ENCODE data around the gene ZNF492. TPM values are rescaled to one million over a fixed set of nuclear protein-coding genes. Genes with fewer than 3 reads are reported as not detected.
"Not testable (repeated sequence)": the region's sequence is repeated elsewhere in the genome, so short reads cannot be mapped to it uniquely, and the experiment has no call there.

The ZNF492 gene
- total RNA-seq, 6 experiments from 2014 or later: 0.07 TPM; not detected in 5

DNA sequence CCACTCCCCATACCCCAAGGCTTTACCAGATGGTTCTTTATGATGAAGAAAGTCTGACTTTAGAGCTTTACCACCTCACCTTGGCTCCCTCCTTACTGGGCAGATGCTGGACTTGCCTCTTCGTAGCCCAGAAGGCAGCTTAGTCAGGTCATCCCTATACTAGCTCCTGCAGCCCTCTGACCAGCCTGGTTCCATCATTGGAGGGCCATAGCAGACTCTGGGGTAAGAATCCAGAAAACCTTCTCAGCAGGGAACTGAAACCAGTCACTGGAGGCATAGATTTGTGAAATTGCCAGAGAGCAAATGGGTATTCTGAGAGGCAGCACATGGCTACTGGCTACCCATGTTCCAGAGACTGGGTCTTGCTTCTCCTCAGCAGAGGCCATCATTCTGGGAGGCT is 21.8 kb upstream of the ZNF492 start:
- no peak for TF ChIP-seq CTCF (IDR thresholded peaks at IDR 0.05)
- H3K27ac Mint-ChIP-seq: no peak overlapping the region
- no peaks in the 10 kb centered on the region for H3K4me1 Mint-ChIP-seq (ENCODE audit: low read depth)
- H3K9me3 Mint-ChIP-seq: peaks cover 78% of the 10 kb centered on the region
- DNase-seq: no peak
- H3K4me3 Mint-ChIP-seq: no peak overlapping the region
- no peaks in the 10 kb centered on the region; the same call in 1 of the 2 replicates for H3K27me3 Mint-ChIP-seq (ENCODE audit: insufficient read depth)
- no peaks in the 10 kb centered on the region for H3K36me3 Mint-ChIP-seq (ENCODE audit: low read depth)

GRCh38 chr19:22616659-22617058 is 17.5 kb upstream of the ZNF492 start:
- no peak for TF ChIP-seq CTCF (IDR thresholded peaks at IDR 0.05)
- Mint-ChIP-seq H3K4me3 (no peak overlapping the region), H3K4me1 (ENCODE audit: low read depth) (no peaks in the 10 kb centered on the region), H3K9me3 (peaks cover 68% of the 10 kb centered on the region), H3K27me3 (ENCODE audit: insufficient read depth) (peaks cover 2% of the 10 kb centered on the region), H3K36me3 (ENCODE audit: low read depth) (no peaks in the 10 kb centered on the region), H3K27ac (no peak overlapping the region)
- no peak for DNase-seq

GRCh38 chr19:22617181-22617580 is 16.9 kb upstream of the ZNF492 start:
- H3K27ac Mint-ChIP-seq; H3K36me3 Mint-ChIP-seq (ENCODE audit: low read depth); DNase-seq; H3K27me3 Mint-ChIP-seq (ENCODE audit: insufficient read depth); H3K4me1 Mint-ChIP-seq (ENCODE audit: low read depth); H3K4me3 Mint-ChIP-seq: not testable (repeated sequence)
- peaks cover 68% of the 10 kb centered on the region for H3K9me3 Mint-ChIP-seq

GRCh38 chr19:22617614-22618320 is 16.4 kb upstream of the ZNF492 start:
- Mint-ChIP-seq H3K27me3 (ENCODE audit: insufficient read depth) (peaks cover 2% of the 10 kb centered on the region; the same call in 1 of the 2 replicates), H3K27ac (no peak overlapping the region)
- DNase-seq: no peak

GRCh38 chr19:22619371-22619770 is 14.8 kb upstream of the ZNF492 start:
- no peaks in the 10 kb centered on the region for H3K4me1 Mint-ChIP-seq (ENCODE audit: low read depth)
- no peak for DNase-seq
- no peak for TF ChIP-seq CTCF (IDR thresholded peaks at IDR 0.05)
- H3K4me3 Mint-ChIP-seq: no peak overlapping the region
- no peak overlapping the region for H3K27ac Mint-ChIP-seq
- H3K9me3 Mint-ChIP-seq: peaks cover 62% of the 10 kb centered on the region
- H3K27me3 Mint-ChIP-seq (ENCODE audit: insufficient read depth): peaks cover 2% of the 10 kb centered on the region; the same call in 1 of the 2 replicates
- H3K36me3 Mint-ChIP-seq (ENCODE audit: low read depth): no peaks in the 10 kb centered on the region

More at GRCh38 chr19:22617614-22618320, 16.4 kb upstream of the ZNF492 start:
- Mint-ChIP-seq H3K9me3 (peaks cover 69% of the 10 kb centered on the region), H3K4me3 (no peak overlapping the region), H3K36me3 (ENCODE audit: low read depth) (no peaks in the 10 kb centered on the region), H3K4me1 (ENCODE audit: low read depth) (no peaks in the 10 kb centered on the region)
- no peak for TF ChIP-seq CTCF (IDR thresholded peaks at IDR 0.05)

- peaks cover 60% of the 10 kb centered on the region for H3K9me3 Mint-ChIP-seq
- H3K27me3 Mint-ChIP-seq (ENCODE audit: insufficient read depth): peaks cover 2% of the 10 kb centered on the region; the same call in 1 of the 2 replicates
- H3K4me3 Mint-ChIP-seq: no peak overlapping the region
- no peak for DNase-seq
- no peak for TF ChIP-seq CTCF (IDR thresholded peaks at IDR 0.05)
- H3K36me3 Mint-ChIP-seq (ENCODE audit: low read depth): no peaks in the 10 kb centered on the region
- no peak overlapping the region for H3K27ac Mint-ChIP-seq
- H3K4me1 Mint-ChIP-seq (ENCODE audit: low read depth): no peaks in the 10 kb centered on the region
Measured at GRCh38 chr19:22619932-22620331, 14.2 kb upstream of the ZNF492 start.

Data from HFFc6 (cell line).